Tibial artery (tissue), 4 donors: ENCODE measurements around the gene PPA2.

Experiments used
- DNase-seq, 2 donors: peaks; one replicate each; pipeline ENCODE4 v3.0.0-alpha.2; 2019
- H3K27ac ChIP-seq, 2 donors: fragments of 200-600 bp; sonication (generic) in 1 of 2; 1 replicate in 1 of 2; 2 replicates in 1 of 2; pipeline ENCODE4 v1.5.1; 2018 to 2019; ENCODE audit warnings: mild to moderate bottlenecking in 1 of 2
- H3K27me3 ChIP-seq, 2 donors: fragments of 200-600 bp; sonication (generic) in 1 of 2; one replicate each; pipeline versions ENCODE4 v1.5.1 to v1.6.0; 2016 to 2019
- H3K36me3 ChIP-seq, 3 donors: fragments of 200-600 bp; sonication (generic) in 2 of 3; one replicate each; pipeline ENCODE4 v1.5.1; 2016 to 2019; ENCODE audit warnings: mild to moderate bottlenecking in 2 of 3
- H3K4me1 ChIP-seq, 4 donors: fragments of 200-600 bp; sonication (generic) in 2 of 4; 1 replicate in 3 of 4; 2 replicates in 1 of 4; pipeline ENCODE4 v1.5.1; 2016 to 2019
- H3K4me3 ChIP-seq, 2 donors: fragments of 200-600 bp; sonication (generic) in 1 of 2; 1 replicate in 1 of 2; 2 replicates in 1 of 2; pipeline ENCODE4 v1.5.1; 2018 to 2019; ENCODE audit warnings: mild to moderate bottlenecking in 2 of 2
- H3K9me3 ChIP-seq, 3 donors: fragments of 200-600 bp; sonication (generic) in 1 of 3; one replicate each; pipeline ENCODE4 v1.5.1; 2016 to 2019
- intact Hi-C: fragments of 100-400 bp; cut with DNase I; formaldehyde crosslinking; loops from one replicate; pipeline ENCODE4 v1.15.0; 2023; ENCODE audit warnings: low total_unique reads
- TF ChIP-seq, protein P1 (sequence below), 2 experiments: fragments of 200-600 bp in 1 of 2; fragments of 450-650 bp in 1 of 2; IDR thresholded peaks; one replicate each; pipeline ENCODE4 v1.5.1; 2017 to 2019; ENCODE audit warnings: antibody characterized with exemption in 2 of 2, mild to moderate bottlenecking in 1 of 2, moderate library complexity in 1 of 2

The PPA2 gene

DNA sequence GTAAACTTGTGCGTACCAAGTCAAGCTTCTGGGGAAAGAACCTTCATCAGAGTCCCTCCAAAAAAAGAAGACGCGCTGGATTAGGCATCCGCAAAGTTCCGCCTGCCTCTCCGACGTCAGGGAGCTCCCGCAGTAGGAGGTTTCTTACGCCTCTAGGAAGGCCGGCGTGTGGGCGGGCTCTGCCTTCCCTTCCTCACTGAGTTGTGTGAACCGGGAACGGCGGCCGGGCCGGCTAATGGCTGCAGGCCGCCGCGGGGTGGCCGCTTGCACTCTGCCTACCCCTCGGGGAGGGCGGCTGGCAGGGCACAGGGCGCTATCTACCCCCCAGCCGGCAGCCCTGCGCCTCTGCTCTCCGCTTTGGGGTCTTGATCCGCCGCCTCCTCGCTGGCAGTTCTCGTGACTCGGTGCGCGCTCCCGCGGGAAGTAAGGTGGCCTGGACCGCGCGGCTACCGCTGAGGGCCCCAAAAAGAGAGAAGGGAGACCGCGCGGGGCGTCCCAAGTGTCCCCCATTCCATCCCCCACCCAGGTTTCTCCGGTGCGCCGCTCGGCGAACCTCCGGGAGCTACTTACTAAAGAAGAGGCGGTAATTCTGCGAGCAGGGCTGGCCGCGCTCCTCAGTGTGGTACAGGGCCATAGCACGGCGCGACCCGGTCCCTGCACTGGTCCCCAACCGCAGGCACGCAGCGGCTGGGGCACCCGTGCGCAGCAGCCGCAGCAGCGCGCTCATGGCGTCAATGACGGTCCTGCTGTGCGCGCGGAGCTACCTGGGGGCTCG is at the start of gene PPA2:
Gene PPA2 (minus strand): TSS at position 739 of the 775 bp plus-strand sequence. CDS start 12 bp downstream, at position 727.
- peak within 1 kb of the TSS; percentile 88 to 94 for H3K4me3 ChIP-seq
- H3K36me3 ChIP-seq, result no peaks in the 10 kb centered on the region
- peaks cover 0 to 20% (median 15%) of the 10 kb centered on the region in 4 donors for H3K4me1 ChIP-seq
- intact Hi-C loops, result loop anchor here (1.0 kb wide), 1 partner anchor 326 kb away; no protein-coding TSS in a partner anchor
- no peaks in the 10 kb centered on the region for H3K27me3 ChIP-seq
- peak; percentile 93 to 95 for DNase-seq
- no peaks in the 10 kb centered on the region for H3K9me3 ChIP-seq
- TF ChIP-seq, protein P1, sequence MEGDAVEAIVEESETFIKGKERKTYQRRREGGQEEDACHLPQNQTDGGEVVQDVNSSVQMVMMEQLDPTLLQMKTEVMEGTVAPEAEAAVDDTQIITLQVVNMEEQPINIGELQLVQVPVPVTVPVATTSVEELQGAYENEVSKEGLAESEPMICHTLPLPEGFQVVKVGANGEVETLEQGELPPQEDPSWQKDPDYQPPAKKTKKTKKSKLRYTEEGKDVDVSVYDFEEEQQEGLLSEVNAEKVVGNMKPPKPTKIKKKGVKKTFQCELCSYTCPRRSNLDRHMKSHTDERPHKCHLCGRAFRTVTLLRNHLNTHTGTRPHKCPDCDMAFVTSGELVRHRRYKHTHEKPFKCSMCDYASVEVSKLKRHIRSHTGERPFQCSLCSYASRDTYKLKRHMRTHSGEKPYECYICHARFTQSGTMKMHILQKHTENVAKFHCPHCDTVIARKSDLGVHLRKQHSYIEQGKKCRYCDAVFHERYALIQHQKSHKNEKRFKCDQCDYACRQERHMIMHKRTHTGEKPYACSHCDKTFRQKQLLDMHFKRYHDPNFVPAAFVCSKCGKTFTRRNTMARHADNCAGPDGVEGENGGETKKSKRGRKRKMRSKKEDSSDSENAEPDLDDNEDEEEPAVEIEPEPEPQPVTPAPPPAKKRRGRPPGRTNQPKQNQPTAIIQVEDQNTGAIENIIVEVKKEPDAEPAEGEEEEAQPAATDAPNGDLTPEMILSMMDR (IDR thresholded peaks at IDR 0.05), result no peak
- peak within 1 kb of the TSS; percentile 98 for H3K27ac ChIP-seq

DNA sequence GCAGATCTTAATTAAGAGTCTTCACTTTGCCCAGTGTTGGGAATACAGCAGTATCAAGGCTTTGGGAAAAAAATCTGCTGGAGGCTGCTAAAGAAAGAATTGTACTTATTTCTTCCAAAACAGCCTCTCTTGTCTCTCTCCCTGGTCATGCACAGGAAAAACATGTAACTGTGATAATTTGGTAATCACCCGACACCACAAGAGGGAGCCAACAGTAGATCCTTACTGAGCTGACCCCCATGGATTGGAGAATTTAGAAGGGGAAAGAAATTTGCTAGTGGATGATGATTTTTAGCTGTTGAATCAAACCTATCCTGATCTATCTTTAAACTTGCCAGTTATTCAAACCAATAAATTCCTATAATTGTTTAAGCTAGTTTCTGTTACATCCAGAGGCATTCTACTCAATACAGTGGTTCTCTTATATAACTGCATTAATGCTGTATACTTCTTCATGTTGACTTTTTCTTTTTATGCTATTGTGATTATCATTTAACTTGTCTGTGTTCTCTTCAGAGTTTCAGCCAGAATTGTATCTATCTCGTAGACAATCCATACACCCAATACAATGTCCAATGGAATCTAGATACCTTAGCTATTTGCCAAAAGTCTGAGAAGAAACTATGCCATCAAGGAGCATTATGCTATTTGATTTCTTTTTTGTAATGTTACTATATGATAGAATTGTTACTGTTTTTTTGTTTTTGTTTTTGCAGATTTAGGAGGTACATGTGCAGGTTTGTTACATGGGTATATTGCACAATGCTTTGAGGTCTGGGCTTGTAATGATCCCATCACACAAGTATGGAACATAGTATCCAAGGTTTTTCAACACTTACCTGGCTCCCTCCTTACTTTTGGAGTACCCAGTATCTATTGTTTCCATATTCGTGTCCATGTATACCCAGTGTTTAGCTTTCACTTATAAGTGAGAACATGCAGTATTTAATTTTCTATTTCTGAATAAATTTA is 47.2 kb upstream of the PPA2 start:
- H3K36me3 ChIP-seq, result no peaks in the 10 kb centered on the region
- TF ChIP-seq, protein P1 (IDR thresholded peaks at IDR 0.05), result peak; percentile 47 to 52
- no peaks in the 10 kb centered on the region for H3K27me3 ChIP-seq
- H3K27ac ChIP-seq, result no peak overlapping the region
- no peaks in the 10 kb centered on the region for H3K4me1 ChIP-seq
- H3K9me3 ChIP-seq, result no peaks in the 10 kb centered on the region
- no peak overlapping the region for H3K4me3 ChIP-seq
- no peak for DNase-seq
- intact Hi-C loops, result no loop called here

DNA sequence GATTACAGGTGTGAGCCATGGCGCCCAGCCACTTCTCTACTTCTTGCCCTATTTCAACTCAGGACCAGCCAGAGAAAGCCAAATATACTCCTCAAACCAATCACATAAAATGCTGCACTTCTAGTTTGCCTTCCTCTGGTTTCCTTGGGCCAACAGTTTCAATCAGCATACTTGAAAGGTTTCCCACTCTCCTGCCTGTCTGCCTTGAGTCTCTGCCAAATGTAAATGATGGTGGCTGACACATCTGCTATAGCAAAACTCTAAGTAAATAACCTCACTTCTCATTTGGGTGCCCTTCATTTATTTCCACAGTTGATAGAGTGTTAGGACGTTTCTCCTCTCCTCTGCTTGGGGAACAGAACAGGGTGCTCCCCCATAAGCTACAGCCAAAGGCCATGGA is 36.4 kb upstream of the PPA2 start:
- DNase-seq, result no peak
- no peaks in the 10 kb centered on the region for H3K9me3 ChIP-seq

DNA sequence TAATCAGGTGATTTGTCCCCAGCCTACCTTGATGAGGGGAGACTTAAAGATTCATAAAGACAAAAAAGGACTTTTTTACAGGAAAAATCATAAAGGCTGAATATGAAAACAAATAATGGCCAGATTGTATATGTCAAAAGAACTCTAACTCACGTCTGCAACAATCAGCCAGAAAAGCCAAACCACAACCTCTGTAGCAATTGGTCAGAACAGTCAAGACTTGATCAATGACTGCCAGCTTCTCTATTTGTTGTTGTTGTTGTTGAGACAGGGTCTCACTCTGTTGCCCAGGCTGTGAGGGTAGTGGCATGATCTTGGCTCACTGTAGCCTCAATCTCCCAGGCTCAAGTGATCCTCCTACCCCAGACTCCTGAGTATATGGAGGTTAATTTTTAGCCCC is 35.9 kb upstream of the PPA2 start:
- Histone ChIP-seq H3K4me3 (no peak overlapping the region), H3K36me3 (no peaks in the 10 kb centered on the region), H3K27ac (no peak overlapping the region), H3K4me1 (no peaks in the 10 kb centered on the region), H3K9me3 (no peaks in the 10 kb centered on the region), H3K27me3 (no peaks in the 10 kb centered on the region)
- DNase-seq, result no peak
- TF ChIP-seq, protein P1 (IDR thresholded peaks at IDR 0.05), result no peak
- intact Hi-C loops, result no loop called here

More for the DNA sequence above, 36.4 kb upstream of the PPA2 start:
- intact Hi-C loops, result no loop called here
- TF ChIP-seq, protein P1 (IDR thresholded peaks at IDR 0.05), result no peak
- H3K27ac ChIP-seq, result no peak overlapping the region
- H3K36me3 ChIP-seq, result no peaks in the 10 kb centered on the region
- no peaks in the 10 kb centered on the region for H3K4me1 ChIP-seq
- no peak overlapping the region for H3K4me3 ChIP-seq
- H3K27me3 ChIP-seq, result no peaks in the 10 kb centered on the region

DNA sequence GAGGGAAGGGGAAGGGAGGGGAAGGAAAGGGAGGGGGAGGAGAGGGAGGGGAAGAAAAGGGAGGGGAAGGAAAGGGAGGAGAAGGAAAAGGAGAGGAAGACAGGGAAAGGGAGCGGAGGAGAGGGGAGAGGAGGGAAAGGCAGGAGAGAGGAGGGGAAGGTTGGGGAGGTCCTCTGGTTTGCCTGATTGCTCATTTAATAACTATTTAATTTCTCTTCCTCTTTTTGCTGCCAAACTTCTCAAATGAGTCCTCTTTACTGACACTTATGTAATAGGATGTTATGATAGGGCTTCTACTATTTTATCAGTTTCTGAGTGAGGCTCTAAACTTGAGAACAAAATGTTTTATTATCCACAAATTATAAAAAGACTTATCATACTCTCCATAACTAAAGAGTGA is 35.4 kb upstream of the PPA2 start:
- intact Hi-C loops, result no loop called here

More for the DNA sequence above, 35.4 kb upstream of the PPA2 start:
- no peak for DNase-seq
- TF ChIP-seq, protein P1 (IDR thresholded peaks at IDR 0.05), result no peak
- H3K36me3 ChIP-seq, result no peaks in the 10 kb centered on the region
- no peaks in the 10 kb centered on the region for H3K9me3 ChIP-seq
- no peak overlapping the region for H3K4me3 ChIP-seq
- no peaks in the 10 kb centered on the region for H3K4me1 ChIP-seq
- no peak overlapping the region for H3K27ac ChIP-seq
- H3K27me3 ChIP-seq, result no peaks in the 10 kb centered on the region
